Activated T-helper 17 cell treated with anti-CD3 and anti-CD28 coated beads, Interleukin-2, amount 50 U/mL, for 72 hours (primary cell): ENCODE data around the gene CFAP92. TPM values are rescaled to one million over a fixed set of nuclear protein-coding genes. Genes with fewer than 3 reads are reported as not detected.
"Not testable (repeated sequence)": the region's sequence is repeated elsewhere in the genome, so short reads cannot be mapped to it uniquely, and the experiment has no call there.

ENCODE experiments used
- ATAC-seq: fragments of 150-1000 bp; cut with Tn5 transposase; replicated peaks from 2 replicates; pipeline ENCODE4 v1.10.0; 2021; ENCODE audit warnings: mild to moderate bottlenecking, moderate library complexity
- H3K27ac Mint-ChIP-seq: one replicate; pipeline ENCODE4 v1.8.0; 2022; ENCODE audit warnings: mixed read lengths
- H3K27me3 Mint-ChIP-seq: one replicate; pipeline ENCODE4 v1.8.0; 2022; ENCODE audit warnings: mixed read lengths
- H3K36me3 Mint-ChIP-seq: one replicate; pipeline ENCODE4 v1.8.0; 2022; ENCODE audit warnings: low read depth, mild to moderate bottlenecking, mixed read lengths
- H3K4me1 Mint-ChIP-seq: one replicate; pipeline ENCODE4 v1.8.0; 2022; ENCODE audit warnings: mixed read lengths
- H3K4me3 Mint-ChIP-seq: one replicate; pipeline ENCODE4 v1.8.0; 2022; ENCODE audit warnings: mild to moderate bottlenecking, mixed read lengths
- H3K9me3 Mint-ChIP-seq: one replicate; pipeline ENCODE4 v1.8.0; 2022; ENCODE audit warnings: mixed read lengths
- total RNA-seq, 2 donors: library from RNA; stranded (reverse); gene quantifications; one replicate each; pipeline ENCODE4 v1.2.3, GENCODE V29; 2022

The CFAP92 gene
- total RNA-seq, 2 donors from 2014 or later = 0.50 TPM; not detected in 1

DNA sequence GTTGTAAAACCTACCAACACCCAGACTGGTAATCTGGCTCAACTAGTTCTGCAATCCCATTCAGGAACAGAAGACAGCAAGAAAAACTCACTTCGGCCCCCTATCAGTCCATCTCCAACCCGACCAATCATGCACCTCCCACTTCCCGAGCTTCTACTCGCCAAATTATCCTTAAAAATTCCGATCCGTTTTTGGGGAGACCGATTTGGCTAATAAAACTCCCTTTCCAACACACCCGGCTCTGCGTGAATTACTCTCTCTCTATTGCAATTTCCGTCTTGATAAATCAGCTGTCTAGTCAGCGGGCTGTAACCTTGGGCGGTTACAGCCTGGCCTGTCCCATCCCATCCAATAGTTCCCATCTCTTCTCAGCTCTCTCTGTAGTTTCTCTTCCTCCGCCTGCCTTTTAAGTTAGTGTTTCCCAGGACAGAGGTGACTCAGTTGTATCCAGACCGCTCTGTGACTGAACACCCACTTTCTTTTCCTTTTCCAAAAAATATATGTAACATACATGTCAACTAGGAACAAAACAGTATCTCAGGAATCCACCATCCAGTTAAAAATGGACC is 115.2 kb downstream of the CFAP92 start:
- Mint-ChIP-seq H3K4me3 (peak overlapping the region; percentile 91), H3K27ac (peak overlapping the region; percentile 96), H3K36me3 (peaks cover 53% of the 10 kb centered on the region), H3K27me3 (no peaks in the 10 kb centered on the region), H3K4me1 (peaks cover 39% of the 10 kb centered on the region), H3K9me3 (no peaks in the 10 kb centered on the region)
- peak; percentile 72 for ATAC-seq

- Mint-ChIP-seq H3K36me3 (peaks cover 48% of the 10 kb centered on the region), H3K27me3 (no peaks in the 10 kb centered on the region), H3K4me3 (peak overlapping the region; percentile 91), H3K4me1 (peaks cover 37% of the 10 kb centered on the region), H3K9me3 (no peaks in the 10 kb centered on the region), H3K27ac (peak overlapping the region; percentile 96)
- no peak for ATAC-seq
Observed at GRCh38 chr3:128878011-128878457, 115.8 kb downstream of the CFAP92 start.

DNA sequence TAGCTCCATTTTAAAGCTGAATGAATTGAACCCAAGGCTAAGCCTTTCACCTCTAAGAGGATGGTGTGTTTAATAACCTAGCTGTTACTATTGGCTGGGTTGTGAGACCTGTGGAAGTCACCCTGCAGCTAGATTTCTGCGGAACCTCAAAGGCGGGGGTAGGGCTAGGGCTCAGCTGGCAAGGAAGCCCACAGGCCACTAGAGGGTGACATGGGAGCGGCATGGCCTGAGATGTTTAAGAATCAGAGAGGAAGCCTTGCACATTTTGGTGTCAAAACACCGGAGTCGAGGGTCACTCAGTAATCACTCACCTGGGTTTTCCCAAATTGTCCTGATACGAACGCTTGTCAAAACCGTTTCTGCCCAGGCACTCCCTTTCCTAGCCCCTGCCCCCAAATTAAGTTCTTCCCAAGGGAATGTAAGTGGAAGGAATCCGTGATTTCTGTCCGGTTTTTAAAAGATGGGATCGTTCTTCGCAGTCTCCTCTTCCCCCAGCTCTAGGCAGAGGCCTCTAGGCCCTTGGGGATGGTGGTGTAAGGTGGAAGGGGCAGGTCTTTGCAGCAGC is 118.2 kb downstream of the CFAP92 start:
- Mint-ChIP-seq H3K36me3 (peaks cover 25% of the 10 kb centered on the region), H3K4me3 (peak overlapping the region; percentile 15), H3K9me3 (no peaks in the 10 kb centered on the region), H3K4me1 (peaks cover 18% of the 10 kb centered on the region), H3K27me3 (no peaks in the 10 kb centered on the region), H3K27ac (peak overlapping the region; percentile 34)
- no peak for ATAC-seq

DNA sequence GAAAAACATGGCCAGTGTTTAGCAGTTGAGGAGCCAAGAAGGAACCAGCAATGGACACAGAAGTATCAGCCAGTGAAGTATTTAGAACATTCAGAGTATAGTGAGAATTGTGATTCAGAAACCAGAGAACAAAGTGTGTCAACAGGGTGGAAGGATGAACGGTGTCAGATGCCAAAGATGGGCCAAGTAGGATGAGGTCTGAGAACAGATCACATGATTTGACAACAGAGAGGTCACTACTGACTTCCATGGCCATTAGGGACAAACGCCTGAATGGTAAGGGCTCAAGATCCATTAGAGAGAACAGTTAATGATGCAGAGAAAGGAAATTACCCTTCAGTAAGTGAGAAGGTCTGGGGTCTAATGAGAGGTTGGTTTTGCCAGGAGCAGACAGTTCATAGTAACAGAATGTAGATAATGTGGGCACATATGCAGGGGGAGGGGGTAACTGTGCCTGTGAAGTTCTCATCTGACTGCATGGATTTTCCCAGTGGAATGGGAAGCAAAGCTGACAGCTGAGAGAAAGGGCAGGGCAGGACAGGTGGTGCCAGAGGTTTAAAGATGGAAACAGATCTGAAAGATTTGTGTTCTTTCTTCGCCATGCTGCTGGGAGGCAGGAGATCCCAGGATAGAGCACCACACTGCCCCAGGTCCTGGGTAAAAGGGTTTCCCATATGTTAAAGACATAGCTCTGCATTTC is 119.2 kb downstream of the CFAP92 start:
- Mint-ChIP-seq H3K4me3 (no peak overlapping the region), H3K36me3 (peaks cover 18% of the 10 kb centered on the region), H3K27ac (no peak overlapping the region), H3K27me3 (no peaks in the 10 kb centered on the region), H3K9me3 (no peaks in the 10 kb centered on the region), H3K4me1 (peaks cover 18% of the 10 kb centered on the region)
- no peak for ATAC-seq

DNA sequence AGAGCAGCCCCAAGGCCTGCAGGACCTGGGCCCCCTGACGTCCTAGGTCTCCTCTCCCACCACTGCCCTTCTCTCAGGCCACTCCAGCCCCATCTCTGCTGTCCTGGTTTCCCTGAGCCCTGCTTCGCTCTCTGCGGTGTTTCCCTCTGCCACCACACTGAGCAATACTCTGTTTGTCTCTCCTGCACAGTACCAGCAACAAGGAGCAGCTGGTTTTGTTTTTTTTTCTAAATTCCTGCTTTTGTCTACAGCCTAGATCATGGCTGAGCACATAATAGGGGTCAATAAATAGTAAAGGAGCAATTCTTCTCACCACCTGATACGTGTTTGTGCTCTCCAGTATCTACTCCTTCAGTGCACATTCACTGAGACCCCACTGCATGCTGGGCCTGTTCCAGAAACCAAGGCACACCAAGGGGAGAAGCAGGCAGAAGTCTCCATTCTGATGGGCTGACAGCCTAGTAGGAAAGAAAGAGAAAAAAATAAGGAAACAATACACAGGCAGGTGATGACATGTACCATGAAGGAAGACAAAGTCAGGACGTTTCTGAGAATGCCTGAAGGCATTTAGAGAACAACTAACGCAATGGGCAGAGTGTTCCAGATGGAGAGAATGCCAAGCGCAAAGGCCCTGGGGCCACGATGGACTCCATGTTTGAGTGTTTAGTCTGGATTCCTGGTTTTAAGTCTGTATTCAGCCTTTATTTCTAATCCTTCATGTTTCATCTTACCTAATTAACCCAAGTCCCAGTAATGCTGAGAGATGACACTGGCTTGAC is 120.4 kb downstream of the CFAP92 start:
- Mint-ChIP-seq H3K27me3 (no peaks in the 10 kb centered on the region), H3K4me1 (peaks cover 12% of the 10 kb centered on the region), H3K36me3 (peaks cover 6% of the 10 kb centered on the region), H3K4me3 (no peak overlapping the region), H3K9me3 (no peaks in the 10 kb centered on the region), H3K27ac (peak overlapping the region; percentile 58)
- ATAC-seq = no peak

DNA sequence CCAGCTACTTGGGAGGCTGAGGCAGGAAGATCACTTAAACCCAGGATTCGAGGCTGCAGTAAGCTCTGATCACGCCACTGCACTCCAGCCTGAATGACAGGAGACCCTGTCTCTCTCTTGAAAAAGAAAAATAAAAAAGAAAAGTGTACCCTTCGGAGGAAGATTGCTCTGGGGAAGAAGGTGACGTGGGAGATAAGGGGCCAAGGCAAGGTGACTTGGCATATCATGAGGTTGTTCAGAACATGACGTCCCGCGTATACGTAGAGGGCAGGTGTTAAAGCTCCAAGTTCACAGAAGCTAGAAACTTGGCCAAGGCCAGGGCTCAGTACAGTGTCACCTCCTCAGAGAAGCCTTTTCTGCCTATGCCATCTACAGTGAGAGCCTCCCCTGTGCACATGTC is 121.1 kb downstream of the CFAP92 start:
- Mint-ChIP-seq H3K4me1 (peaks cover 9% of the 10 kb centered on the region), H3K36me3 (peaks cover 4% of the 10 kb centered on the region), H3K9me3 (no peaks in the 10 kb centered on the region), H3K27me3 (no peaks in the 10 kb centered on the region), H3K27ac (no peak overlapping the region), H3K4me3 (no peak overlapping the region)
- no peak for ATAC-seq

DNA sequence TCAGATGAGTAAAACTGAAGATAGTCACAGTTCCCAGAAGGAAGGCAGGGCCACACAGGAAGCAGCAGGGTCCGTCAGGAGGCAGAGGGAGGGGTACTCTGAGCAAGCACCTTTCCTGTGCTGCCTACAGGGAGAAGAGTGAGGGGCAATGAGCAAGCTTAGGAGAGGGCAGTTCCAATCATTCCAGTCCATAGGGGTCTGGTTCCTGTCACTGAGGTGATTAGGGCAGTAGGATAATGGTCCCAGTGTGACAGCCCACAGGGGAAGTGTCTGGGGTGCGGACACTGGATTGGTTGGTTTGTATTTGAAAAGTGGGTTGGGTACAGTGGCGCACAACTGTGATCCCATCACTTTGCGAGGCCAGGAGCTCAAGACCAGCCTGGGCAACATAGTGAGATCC is 121.6 kb downstream of the CFAP92 start:
- peaks cover 6% of the 10 kb centered on the region for H3K4me1 Mint-ChIP-seq
- no peak overlapping the region for H3K4me3 Mint-ChIP-seq
- H3K36me3 Mint-ChIP-seq = no peaks in the 10 kb centered on the region
- no peaks in the 10 kb centered on the region for H3K9me3 Mint-ChIP-seq
- ATAC-seq = no peak
- H3K27ac Mint-ChIP-seq = no peak overlapping the region
- H3K27me3 Mint-ChIP-seq = no peaks in the 10 kb centered on the region

GRCh38 chr3:128870347-128870746 is 123.5 kb downstream of the CFAP92 start:
- Mint-ChIP-seq H3K36me3 (no peaks in the 10 kb centered on the region), H3K27ac (no peak overlapping the region), H3K9me3 (no peaks in the 10 kb centered on the region), H3K27me3 (no peaks in the 10 kb centered on the region), H3K4me3 (no peak overlapping the region), H3K4me1 (no peaks in the 10 kb centered on the region)
- ATAC-seq = peak; percentile 52

GRCh38 chr3:128867200-128868125 is 126.4 kb downstream of the CFAP92 start:
- H3K4me1 Mint-ChIP-seq = no peaks in the 10 kb centered on the region
- H3K27me3 Mint-ChIP-seq = no peaks in the 10 kb centered on the region
- peak overlapping the region; percentile 28 for H3K27ac Mint-ChIP-seq
- H3K36me3 Mint-ChIP-seq = no peaks in the 10 kb centered on the region
- H3K9me3 Mint-ChIP-seq = no peaks in the 10 kb centered on the region
- no peak overlapping the region for H3K4me3 Mint-ChIP-seq
- no peak for ATAC-seq

- not testable (repeated sequence) for H3K27ac Mint-ChIP-seq, H3K36me3 Mint-ChIP-seq, ATAC-seq, H3K27me3 Mint-ChIP-seq, H3K9me3 Mint-ChIP-seq, H3K4me3 Mint-ChIP-seq, H3K4me1 Mint-ChIP-seq
Observed at GRCh38 chr3:128864849-128865804, 128.7 kb downstream of the CFAP92 start.

GRCh38 chr3:128864351-128864811 is 129.5 kb downstream of the CFAP92 start:
- Mint-ChIP-seq H3K4me3 (no peak overlapping the region), H3K36me3 (no peaks in the 10 kb centered on the region), H3K27me3 (no peaks in the 10 kb centered on the region), H3K27ac (no peak overlapping the region), H3K4me1 (no peaks in the 10 kb centered on the region), H3K9me3 (no peaks in the 10 kb centered on the region)
- no peak for ATAC-seq

- Mint-ChIP-seq H3K36me3 (no peaks in the 10 kb centered on the region), H3K27ac (no peak overlapping the region), H3K4me3 (no peak overlapping the region), H3K27me3 (no peaks in the 10 kb centered on the region), H3K9me3 (peaks cover 5% of the 10 kb centered on the region), H3K4me1 (no peaks in the 10 kb centered on the region)
- peak; percentile 46 for ATAC-seq
Observed at GRCh38 chr3:128863560-128863959, 130.3 kb downstream of the CFAP92 start.

DNA sequence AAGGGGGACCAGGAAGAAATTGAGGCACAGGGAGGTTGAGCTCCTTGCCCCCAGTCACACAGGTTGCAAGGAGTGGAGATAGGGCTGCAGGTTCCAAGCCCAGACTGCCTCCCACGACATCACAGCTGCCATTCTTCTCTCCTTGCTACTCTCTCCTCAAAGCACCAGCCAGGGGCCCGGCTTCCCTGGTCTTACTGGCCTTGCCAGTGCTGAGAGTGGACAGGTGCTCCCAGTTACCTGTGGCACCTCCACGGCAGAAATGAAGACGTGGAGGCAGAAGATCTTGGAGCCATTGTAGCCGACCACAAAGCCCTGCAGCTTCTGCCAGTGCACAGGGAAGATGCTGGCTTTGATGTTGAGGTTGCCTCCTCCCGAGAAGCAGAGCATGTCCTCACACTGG is 132.4 kb downstream of the CFAP92 start:
- H3K4me3 Mint-ChIP-seq = no peak overlapping the region
- no peaks in the 10 kb centered on the region for H3K4me1 Mint-ChIP-seq
- H3K9me3 Mint-ChIP-seq = peaks cover 9% of the 10 kb centered on the region
- no peak for ATAC-seq
- no peak overlapping the region for H3K27ac Mint-ChIP-seq
- H3K27me3 Mint-ChIP-seq = no peaks in the 10 kb centered on the region
- no peaks in the 10 kb centered on the region for H3K36me3 Mint-ChIP-seq
